K562 (cell line): ENCODE measurements around the gene STK25. TPM values are rescaled to one million over a fixed set of nuclear protein-coding genes. Genes with fewer than 3 reads are reported as not detected.
A peak's percentile ranks its signal among the peaks of the same experiment; 100 is the strongest.

Experiments
- MAZ ChIP-seq, 2 experiments: fragments of 450-650 bp in 1 of 2; sonication (generic) in 1 of 2; formaldehyde crosslinking; IDR thresholded peaks in 1 of 2; conservative IDR thresholded peaks in 1 of 2; 2 replicates each; pipeline versions ENCODE4 v1.4.0 to v1.5.0; 2020; ENCODE audit warnings: mild to moderate bottlenecking in 1 of 2, missing genetic modification reagents in 1 of 2
- MEIS2 ChIP-seq: fragments of 450-650 bp; IDR thresholded peaks from 2 replicates; pipeline ENCODE4 v1.6.1; 2014; ENCODE audit warnings: mild to moderate bottlenecking; ENCODE audit not compliant: partially characterized antibody
- MLX ChIP-seq, 2 experiments: fragments of 450-650 bp in 1 of 2; sonication (generic) in 1 of 2; formaldehyde crosslinking; conservative IDR thresholded peaks; 2 replicates each; pipeline versions ENCODE4 v1.4.0 to v1.8.1; 2020 to 2022; ENCODE audit warnings: mild to moderate bottlenecking in 1 of 2, missing genetic modification reagents in 1 of 2
- ZBTB2 ChIP-seq: fragments of 450-650 bp; IDR thresholded peaks from 2 replicates; pipeline ENCODE4 v1.6.1; 2016; ENCODE audit warnings: antibody characterized with exemption
- ZNF143 ChIP-seq: sonication (generic); formaldehyde crosslinking; IDR thresholded peaks from 2 replicates; pipeline ENCODE4 v1.9.0; 2022; ENCODE audit warnings: mild to moderate bottlenecking, missing genetic modification reagents
- polyA plus RNA-seq, 8 experiments: library from polyadenylated mRNA; depleted of rRNA in 4 of 8; stranded (reverse) in 5 of 8; unstranded in 3 of 8; fragments of >200 nt; fragmentation: Nextera tagmentation in 2 of 8; fragmentation: Illumina TruSeq in 1 of 8; extraction: Ambion mirVana in 2 of 8; extraction: Trizol in 1 of 8; gene quantifications; 2 replicates each; pipeline versions ENCODE4 v1.2.1 to v1.2.3, GENCODE V29; 2011 to 2014; ENCODE audit warnings: inconsistent platforms in 1 of 8, missing spikeins in 1 of 8
- total RNA-seq, 7 experiments: library from RNA; depleted of rRNA in 6 of 7; stranded (reverse); fragments of >200 nt in 6 of 7; fragmentation: Illumina TruSeq in 2 of 7; extraction: Trizol in 2 of 7; gene quantifications; 2 replicates each; pipeline versions ENCODE4 v1.2.1 to v1.2.3, GENCODE V29; 2011 to 2021; ENCODE audit warnings: low replicate concordance in 1 of 7
- TF ChIP-seq, protein P1 (sequence below): fragments of 450-650 bp; IDR thresholded peaks from 2 replicates; pipeline ENCODE4 v1.6.1; 2016; ENCODE audit warnings: mild to moderate bottlenecking, moderate library complexity
- TF ChIP-seq, protein P2 (sequence below): fragments of 250-450 bp; sonication (Bioruptor Pico); IDR thresholded peaks from 2 replicates; pipeline ENCODE4 v1.4.0; 2020; ENCODE audit warnings: borderline replicate concordance

The STK25 gene
- total and polyA plus RNA-seq, 9 of the 15 experiments (the other 6 are each of a cell fraction or from before 2014, with no cell fraction given), result 5.4 to 177 (median 116) TPM

- TF ChIP-seq, protein P1, sequence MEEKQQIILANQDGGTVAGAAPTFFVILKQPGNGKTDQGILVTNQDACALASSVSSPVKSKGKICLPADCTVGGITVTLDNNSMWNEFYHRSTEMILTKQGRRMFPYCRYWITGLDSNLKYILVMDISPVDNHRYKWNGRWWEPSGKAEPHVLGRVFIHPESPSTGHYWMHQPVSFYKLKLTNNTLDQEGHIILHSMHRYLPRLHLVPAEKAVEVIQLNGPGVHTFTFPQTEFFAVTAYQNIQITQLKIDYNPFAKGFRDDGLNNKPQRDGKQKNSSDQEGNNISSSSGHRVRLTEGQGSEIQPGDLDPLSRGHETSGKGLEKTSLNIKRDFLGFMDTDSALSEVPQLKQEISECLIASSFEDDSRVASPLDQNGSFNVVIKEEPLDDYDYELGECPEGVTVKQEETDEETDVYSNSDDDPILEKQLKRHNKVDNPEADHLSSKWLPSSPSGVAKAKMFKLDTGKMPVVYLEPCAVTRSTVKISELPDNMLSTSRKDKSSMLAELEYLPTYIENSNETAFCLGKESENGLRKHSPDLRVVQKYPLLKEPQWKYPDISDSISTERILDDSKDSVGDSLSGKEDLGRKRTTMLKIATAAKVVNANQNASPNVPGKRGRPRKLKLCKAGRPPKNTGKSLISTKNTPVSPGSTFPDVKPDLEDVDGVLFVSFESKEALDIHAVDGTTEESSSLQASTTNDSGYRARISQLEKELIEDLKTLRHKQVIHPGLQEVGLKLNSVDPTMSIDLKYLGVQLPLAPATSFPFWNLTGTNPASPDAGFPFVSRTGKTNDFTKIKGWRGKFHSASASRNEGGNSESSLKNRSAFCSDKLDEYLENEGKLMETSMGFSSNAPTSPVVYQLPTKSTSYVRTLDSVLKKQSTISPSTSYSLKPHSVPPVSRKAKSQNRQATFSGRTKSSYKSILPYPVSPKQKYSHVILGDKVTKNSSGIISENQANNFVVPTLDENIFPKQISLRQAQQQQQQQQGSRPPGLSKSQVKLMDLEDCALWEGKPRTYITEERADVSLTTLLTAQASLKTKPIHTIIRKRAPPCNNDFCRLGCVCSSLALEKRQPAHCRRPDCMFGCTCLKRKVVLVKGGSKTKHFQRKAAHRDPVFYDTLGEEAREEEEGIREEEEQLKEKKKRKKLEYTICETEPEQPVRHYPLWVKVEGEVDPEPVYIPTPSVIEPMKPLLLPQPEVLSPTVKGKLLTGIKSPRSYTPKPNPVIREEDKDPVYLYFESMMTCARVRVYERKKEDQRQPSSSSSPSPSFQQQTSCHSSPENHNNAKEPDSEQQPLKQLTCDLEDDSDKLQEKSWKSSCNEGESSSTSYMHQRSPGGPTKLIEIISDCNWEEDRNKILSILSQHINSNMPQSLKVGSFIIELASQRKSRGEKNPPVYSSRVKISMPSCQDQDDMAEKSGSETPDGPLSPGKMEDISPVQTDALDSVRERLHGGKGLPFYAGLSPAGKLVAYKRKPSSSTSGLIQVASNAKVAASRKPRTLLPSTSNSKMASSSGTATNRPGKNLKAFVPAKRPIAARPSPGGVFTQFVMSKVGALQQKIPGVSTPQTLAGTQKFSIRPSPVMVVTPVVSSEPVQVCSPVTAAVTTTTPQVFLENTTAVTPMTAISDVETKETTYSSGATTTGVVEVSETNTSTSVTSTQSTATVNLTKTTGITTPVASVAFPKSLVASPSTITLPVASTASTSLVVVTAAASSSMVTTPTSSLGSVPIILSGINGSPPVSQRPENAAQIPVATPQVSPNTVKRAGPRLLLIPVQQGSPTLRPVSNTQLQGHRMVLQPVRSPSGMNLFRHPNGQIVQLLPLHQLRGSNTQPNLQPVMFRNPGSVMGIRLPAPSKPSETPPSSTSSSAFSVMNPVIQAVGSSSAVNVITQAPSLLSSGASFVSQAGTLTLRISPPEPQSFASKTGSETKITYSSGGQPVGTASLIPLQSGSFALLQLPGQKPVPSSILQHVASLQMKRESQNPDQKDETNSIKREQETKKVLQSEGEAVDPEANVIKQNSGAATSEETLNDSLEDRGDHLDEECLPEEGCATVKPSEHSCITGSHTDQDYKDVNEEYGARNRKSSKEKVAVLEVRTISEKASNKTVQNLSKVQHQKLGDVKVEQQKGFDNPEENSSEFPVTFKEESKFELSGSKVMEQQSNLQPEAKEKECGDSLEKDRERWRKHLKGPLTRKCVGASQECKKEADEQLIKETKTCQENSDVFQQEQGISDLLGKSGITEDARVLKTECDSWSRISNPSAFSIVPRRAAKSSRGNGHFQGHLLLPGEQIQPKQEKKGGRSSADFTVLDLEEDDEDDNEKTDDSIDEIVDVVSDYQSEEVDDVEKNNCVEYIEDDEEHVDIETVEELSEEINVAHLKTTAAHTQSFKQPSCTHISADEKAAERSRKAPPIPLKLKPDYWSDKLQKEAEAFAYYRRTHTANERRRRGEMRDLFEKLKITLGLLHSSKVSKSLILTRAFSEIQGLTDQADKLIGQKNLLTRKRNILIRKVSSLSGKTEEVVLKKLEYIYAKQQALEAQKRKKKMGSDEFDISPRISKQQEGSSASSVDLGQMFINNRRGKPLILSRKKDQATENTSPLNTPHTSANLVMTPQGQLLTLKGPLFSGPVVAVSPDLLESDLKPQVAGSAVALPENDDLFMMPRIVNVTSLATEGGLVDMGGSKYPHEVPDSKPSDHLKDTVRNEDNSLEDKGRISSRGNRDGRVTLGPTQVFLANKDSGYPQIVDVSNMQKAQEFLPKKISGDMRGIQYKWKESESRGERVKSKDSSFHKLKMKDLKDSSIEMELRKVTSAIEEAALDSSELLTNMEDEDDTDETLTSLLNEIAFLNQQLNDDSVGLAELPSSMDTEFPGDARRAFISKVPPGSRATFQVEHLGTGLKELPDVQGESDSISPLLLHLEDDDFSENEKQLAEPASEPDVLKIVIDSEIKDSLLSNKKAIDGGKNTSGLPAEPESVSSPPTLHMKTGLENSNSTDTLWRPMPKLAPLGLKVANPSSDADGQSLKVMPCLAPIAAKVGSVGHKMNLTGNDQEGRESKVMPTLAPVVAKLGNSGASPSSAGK, result peak; percentile 99
- TF ChIP-seq ZBTB2, result 0 out of 2 replicates have a peak, but pooled peaks have one; percentile 15
- TF ChIP-seq MLX (CRISPR knock-in tag; conservative IDR thresholded peaks at IDR 0.05), result peak in 1 of 2 experiments; percentile 96; a peak in 2 of 4 replicates
- TF ChIP-seq MEIS2, result peak; percentile 59
- TF ChIP-seq MAZ (CRISPR knock-in tag; conservative IDR thresholded peaks at IDR 0.05 in 1 of 2, IDR thresholded peaks at IDR 0.05 in 1 of 2), result peak; percentile 95 to 97
- peak; percentile 95 for TF ChIP-seq ZNF143 (CRISPR knock-in tag)
- TF ChIP-seq, protein P2, sequence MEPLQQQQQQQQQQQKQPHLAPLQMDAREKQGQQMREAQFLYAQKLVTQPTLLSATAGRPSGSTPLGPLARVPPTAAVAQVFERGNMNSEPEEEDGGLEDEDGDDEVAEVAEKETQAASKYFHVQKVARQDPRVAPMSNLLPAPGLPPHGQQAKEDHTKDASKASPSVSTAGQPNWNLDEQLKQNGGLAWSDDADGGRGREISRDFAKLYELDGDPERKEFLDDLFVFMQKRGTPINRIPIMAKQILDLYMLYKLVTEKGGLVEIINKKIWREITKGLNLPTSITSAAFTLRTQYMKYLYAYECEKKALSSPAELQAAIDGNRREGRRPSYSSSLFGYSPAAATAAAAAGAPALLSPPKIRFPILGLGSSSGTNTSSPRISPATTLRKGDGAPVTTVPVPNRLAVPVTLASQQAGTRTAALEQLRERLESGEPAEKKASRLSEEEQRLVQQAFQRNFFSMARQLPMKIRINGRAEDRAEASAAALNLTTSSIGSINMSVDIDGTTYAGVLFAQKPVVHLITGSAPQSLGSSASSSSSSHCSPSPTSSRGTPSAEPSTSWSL (CRISPR knock-in tag), result 0 out of 2 replicates have a peak, but pooled peaks have one; percentile 26
Observed at GRCh38 chr2:241508240-241509154, at the start of gene STK25 (continued).
